GM21786 (cell line): ENCODE measurements around the gene TNFAIP2.
"Not testable (repeated sequence)": the region's sequence is repeated elsewhere in the genome, so short reads cannot be mapped to it uniquely, and the experiment has no call there.

Experiments used
- ATAC-seq: cut with Tn5 transposase; IDR thresholded peaks from one replicate; pipeline ENCODE4 v1.9.1; 2021; ENCODE audit not compliant: unreplicated experiment

Gene TNFAIP2

GRCh38 chr14:103105580-103106150 lies 17.6 kb upstream of the TNFAIP2 start:
- no peak for ATAC-seq

GRCh38 chr14:103107455-103107854 lies 15.8 kb upstream of the TNFAIP2 start:
- no peak for ATAC-seq

- no peak for ATAC-seq
Observed at GRCh38 chr14:103107941-103108748, 15.1 kb upstream of the TNFAIP2 start.

- peak; percentile 31 for ATAC-seq
Observed at GRCh38 chr14:103108749-103109207, 14.5 kb upstream of the TNFAIP2 start.

GRCh38 chr14:103109535-103110441 lies 13.5 kb upstream of the TNFAIP2 start:
- ATAC-seq, result no peak

- no peak for ATAC-seq
Observed at GRCh38 chr14:103110681-103111231, 12.5 kb upstream of the TNFAIP2 start.

- no peak for ATAC-seq
Observed at GRCh38 chr14:103111232-103111868, 11.9 kb upstream of the TNFAIP2 start.

GRCh38 chr14:103112400-103113243 lies 10.6 kb upstream of the TNFAIP2 start:
- ATAC-seq, result no peak

- no peak for ATAC-seq
Observed at GRCh38 chr14:103113303-103113702, 10.0 kb upstream of the TNFAIP2 start.

- no peak for ATAC-seq
Observed at GRCh38 chr14:103113774-103114173, 9.5 kb upstream of the TNFAIP2 start.

- ATAC-seq, result not testable (repeated sequence)
Observed at GRCh38 chr14:103115086-103115679, 8.1 kb upstream of the TNFAIP2 start.

- no peak for ATAC-seq
Observed at GRCh38 chr14:103115845-103116572, 7.3 kb upstream of the TNFAIP2 start.

GRCh38 chr14:103116636-103117035 lies 6.6 kb upstream of the TNFAIP2 start:
- ATAC-seq, result no peak

GRCh38 chr14:103117499-103117898 lies 5.8 kb upstream of the TNFAIP2 start:
- not testable (repeated sequence) for ATAC-seq

- no peak for ATAC-seq
Observed at GRCh38 chr14:103118018-103118662, 5.1 kb upstream of the TNFAIP2 start.

- ATAC-seq, result no peak
Observed at GRCh38 chr14:103118663-103119404, 4.4 kb upstream of the TNFAIP2 start.

- ATAC-seq, result not testable (repeated sequence)
Observed at GRCh38 chr14:103119527-103119926, 3.7 kb upstream of the TNFAIP2 start.
